HepG2 (cell line): ENCODE data around the gene CCDC80. TPM values are rescaled to one million over a fixed set of nuclear protein-coding genes. Genes with fewer than 3 reads are reported as not detected.

Experiments used
- ARHGAP35 ChIP-seq: sonication (generic); formaldehyde crosslinking; IDR thresholded peaks from 2 replicates; pipeline ENCODE4 v1.9.0; 2022; ENCODE audit warnings: mild to moderate bottlenecking, inconsistent platforms, moderate library complexity, missing genetic modification reagents, borderline replicate concordance
- E2F1 ChIP-seq: sonication (generic); formaldehyde crosslinking; IDR thresholded peaks from 2 replicates; pipeline ENCODE4 v1.5.0; 2020; ENCODE audit warnings: missing genetic modification reagents
- FIP1L1 ChIP-seq: fragments of 200-400 bp; formaldehyde crosslinking; IDR thresholded peaks from 2 replicates; pipeline ENCODE4 v1.6.1; 2018; ENCODE audit warnings: low read depth, mild to moderate bottlenecking, low read length, moderate library complexity, borderline replicate concordance; ENCODE audit not compliant: insufficient read depth
- GABPB1 ChIP-seq: IDR thresholded peaks from 2 replicates; pipeline ENCODE4 v1.6.1; 2016; ENCODE audit warnings: mild to moderate bottlenecking, missing genetic modification reagents, moderate library complexity, missing compliant biosample characterization
- GTF3A ChIP-seq: sonication (generic); formaldehyde crosslinking; conservative IDR thresholded peaks from 2 replicates; pipeline ENCODE4 v1.4.0; 2020; ENCODE audit warnings: mild to moderate bottlenecking, missing genetic modification reagents
- HDAC2 ChIP-seq: sonication (generic); formaldehyde crosslinking; IDR thresholded peaks from 2 replicates; pipeline ENCODE4 v1.4.0; 2020; ENCODE audit warnings: missing genetic modification reagents
- JARID2 ChIP-seq: sonication (generic); formaldehyde crosslinking; IDR thresholded peaks from 2 replicates; pipeline ENCODE4 v1.8.1; 2023; ENCODE audit warnings: missing genetic modification reagents, inconsistent platforms; ENCODE audit not compliant: insufficient replicate concordance
- MLLT10 ChIP-seq: sonication (generic); formaldehyde crosslinking; IDR thresholded peaks from 2 replicates; pipeline ENCODE4 v1.4.0; 2020; ENCODE audit warnings: missing genetic modification reagents
- NAIF1 ChIP-seq: sonication (generic); formaldehyde crosslinking; IDR thresholded peaks from 2 replicates; pipeline ENCODE4 v1.5.0; 2020; ENCODE audit warnings: mild to moderate bottlenecking, missing genetic modification reagents, borderline replicate concordance
- PRDM15 ChIP-seq: sonication (generic); formaldehyde crosslinking; IDR thresholded peaks from 2 replicates; pipeline ENCODE4 v1.4.0; 2020; ENCODE audit warnings: missing genetic modification reagents
- SYNCRIP ChIP-seq: fragments of 200-400 bp; formaldehyde crosslinking; IDR thresholded peaks from 2 replicates; pipeline ENCODE4 v1.6.1; 2018; ENCODE audit warnings: mild to moderate bottlenecking, low read depth, low read length; ENCODE audit not compliant: insufficient read depth
- TBX3 ChIP-seq: fragments of 450-650 bp; IDR thresholded peaks from 2 replicates; pipeline ENCODE4 v1.6.1; 2017; ENCODE audit warnings: antibody characterized with exemption, mild to moderate bottlenecking, inconsistent platforms, borderline replicate concordance
- TMF1 ChIP-seq: sonication (generic); formaldehyde crosslinking; IDR thresholded peaks from 2 replicates; pipeline ENCODE4 v1.8.1; 2022; ENCODE audit warnings: low read depth, missing genetic modification reagents
- ZFP36L2 ChIP-seq: sonication (generic); formaldehyde crosslinking; IDR thresholded peaks from 2 replicates; pipeline ENCODE4 v1.4.0; 2020; ENCODE audit warnings: missing genetic modification reagents
- ZIK1 ChIP-seq: sonication (generic); formaldehyde crosslinking; IDR thresholded peaks from 2 replicates; pipeline ENCODE4 v1.5.0; 2020; ENCODE audit warnings: mild to moderate bottlenecking, low read depth, missing genetic modification reagents, borderline replicate concordance
- ZNF12 ChIP-seq: sonication (generic); formaldehyde crosslinking; IDR thresholded peaks from 2 replicates; pipeline ENCODE4 v1.5.0; 2020; ENCODE audit warnings: missing genetic modification reagents
- ZNF224 ChIP-seq: sonication (generic); formaldehyde crosslinking; IDR thresholded peaks from 2 replicates; pipeline ENCODE4 v1.5.0; 2020; ENCODE audit warnings: mild to moderate bottlenecking, missing genetic modification reagents
- ZNF256 ChIP-seq: sonication (generic); formaldehyde crosslinking; conservative IDR thresholded peaks from 2 replicates; pipeline ENCODE4 v1.4.0; 2020; ENCODE audit warnings: missing genetic modification reagents
- ZNF512 ChIP-seq: sonication (generic); formaldehyde crosslinking; IDR thresholded peaks from 2 replicates; pipeline ENCODE4 v1.4.0; 2020; ENCODE audit warnings: mild to moderate bottlenecking, missing genetic modification reagents
- ZNF567 ChIP-seq: sonication (generic); formaldehyde crosslinking; IDR thresholded peaks from 2 replicates; pipeline ENCODE4 v1.8.1; 2023; ENCODE audit warnings: mild to moderate bottlenecking, missing genetic modification reagents, borderline replicate concordance
- ZNF713 ChIP-seq: sonication (generic); formaldehyde crosslinking; IDR thresholded peaks from 2 replicates; pipeline ENCODE4 v1.4.0; 2020; ENCODE audit warnings: mild to moderate bottlenecking, missing genetic modification reagents
- ZNF83 ChIP-seq: sonication (generic); formaldehyde crosslinking; IDR thresholded peaks from 2 replicates; pipeline ENCODE4 v1.4.0; 2020; ENCODE audit warnings: missing genetic modification reagents, mild to moderate bottlenecking, borderline replicate concordance
- ZSCAN12 ChIP-seq: sonication (generic); formaldehyde crosslinking; IDR thresholded peaks from 2 replicates; pipeline ENCODE4 v1.9.0; 2021; ENCODE audit warnings: mild to moderate bottlenecking, missing genetic modification reagents
- polyA plus RNA-seq, 8 experiments: library from polyadenylated mRNA; depleted of rRNA in 3 of 8; stranded (reverse) in 7 of 8; unstranded in 1 of 8; fragments of >200 nt; fragmentation: Illumina TruSeq in 4 of 8; extraction: Trizol in 4 of 8; gene quantifications; 2 replicates each; pipeline versions ENCODE4 v1.2.1 to v1.2.3, GENCODE V29; 2011 to 2016; ENCODE audit warnings: low read depth in 4 of 8, missing spikeins in 1 of 8, mixed read lengths in 1 of 8; ENCODE audit not compliant: insufficient read depth in 1 of 8
- total RNA-seq, 5 experiments: library from RNA; depleted of rRNA; stranded (reverse); fragments of >200 nt; fragmentation: Illumina TruSeq; extraction: Trizol; gene quantifications; 2 replicates each; pipeline ENCODE4 v1.2.3, GENCODE V29; 2016; ENCODE audit warnings: low read depth in 1 of 5
- TF ChIP-seq, protein P1 (sequence below): sonication (generic); formaldehyde crosslinking; IDR thresholded peaks from 2 replicates; pipeline ENCODE4 v1.4.0; 2020; ENCODE audit warnings: missing genetic modification reagents

The CCDC80 gene
- total and polyA plus RNA-seq, 2 of the 13 experiments (the other 11 are each of a cell fraction or from before 2014, with no cell fraction given): not detected

- TF ChIP-seq ZNF512 (CRISPR knock-in tag) (no peak), ZNF256 (0 out of 2 replicates have a peak, but pooled peaks have one; percentile 16), ZNF83 (CRISPR knock-in tag) (no peak), TBX3 (no peak), TMF1 (CRISPR knock-in tag) (no peak; the same call in 1 of the 2 replicates), ZNF567 (CRISPR knock-in tag) (no peak), E2F1 (CRISPR knock-in tag) (peak; percentile 45), JARID2 (CRISPR knock-in tag) (no peak), FIP1L1 (no peak), NAIF1 (no peak), MLLT10 (no peak), PRDM15 (CRISPR knock-in tag) (peak; percentile 68; the same call in 1 of the 2 replicates), ZNF224 (no peak), GTF3A (no peak), SYNCRIP (no peak), ZSCAN12 (CRISPR knock-in tag) (0 out of 2 replicates have a peak, but pooled peaks have one; percentile 34), ZNF12 (CRISPR knock-in tag) (no peak), ZIK1 (no peak), GABPB1 (CRISPR knock-in tag) (no peak), ZFP36L2 (CRISPR knock-in tag) (no peak), ARHGAP35 (no peak), HDAC2 (CRISPR knock-in tag) (no peak), ZNF713 (CRISPR knock-in tag) (no peak)
- TF ChIP-seq, protein P1, sequence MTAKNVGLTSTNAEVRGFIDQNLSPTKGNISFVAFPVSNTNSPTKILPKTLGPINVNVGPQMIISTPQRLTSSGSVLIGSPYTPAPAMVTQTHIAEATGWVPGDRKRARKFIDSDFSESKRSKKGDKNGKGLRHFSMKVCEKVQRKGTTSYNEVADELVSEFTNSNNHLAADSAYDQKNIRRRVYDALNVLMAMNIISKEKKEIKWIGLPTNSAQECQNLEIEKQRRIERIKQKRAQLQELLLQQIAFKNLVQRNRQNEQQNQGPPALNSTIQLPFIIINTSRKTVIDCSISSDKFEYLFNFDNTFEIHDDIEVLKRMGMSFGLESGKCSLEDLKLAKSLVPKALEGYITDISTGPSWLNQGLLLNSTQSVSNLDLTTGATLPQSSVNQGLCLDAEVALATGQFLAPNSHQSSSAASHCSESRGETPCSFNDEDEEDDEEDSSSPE (CRISPR knock-in tag): no peak
Observed at GRCh38 chr3:112561484-112561733, 79.5 kb downstream of the CCDC80 start (continued).
